GM23338 (cell line): Measurements from ENCODE around the gene SLC2A11. TPM values are rescaled to one million over a fixed set of nuclear protein-coding genes. Genes with fewer than 3 reads are reported as not detected.

ENCODE experiments used
- ATAC-seq: fragments of 200-7000 bp; cut with Tn5 transposase; 3 replicates; pipeline ENCODE4 v1.9.1; 2020
- DNase-seq: peaks from one replicate; pipeline ENCODE4 v3.0.0-alpha.2; 2015; ENCODE audit warnings: low spot score
- H2AFZ ChIP-seq: fragments of 200-600 bp; sonication (generic); 2 replicates; pipeline ENCODE4 v1.8.0; 2016; ENCODE audit warnings: antibody characterized with exemption, mild to moderate bottlenecking, moderate library complexity
- H3F3A ChIP-seq: fragments of 200-600 bp; sonication (generic); replicated peaks from 2 replicates; pipeline ENCODE4 v1.8.0; 2017; ENCODE audit warnings: antibody characterized with exemption, mixed run types, low read depth
- H3K27ac ChIP-seq: fragments of 200-600 bp; sonication (generic); 2 replicates; pipeline ENCODE4 v1.6.1; 2016; ENCODE audit warnings: low read depth
- H3K27me3 ChIP-seq: fragments of 200-600 bp; sonication (generic); 2 replicates; pipeline ENCODE4 v1.8.0; 2016; ENCODE audit warnings: mild to moderate bottlenecking, mixed run types, moderate library complexity; ENCODE audit not compliant: insufficient read depth
- H3K36me3 ChIP-seq: fragments of 200-600 bp; sonication (generic); 2 replicates; pipeline ENCODE4 v1.8.0; 2016; ENCODE audit warnings: mild to moderate bottlenecking; ENCODE audit not compliant: insufficient read depth
- H3K4me1 ChIP-seq: fragments of 200-600 bp; sonication (generic); 2 replicates; pipeline ENCODE4 v1.8.0; 2016; ENCODE audit warnings: mild to moderate bottlenecking, moderate library complexity; ENCODE audit not compliant: insufficient read depth
- H3K4me2 ChIP-seq: fragments of 200-600 bp; sonication (generic); 2 replicates; pipeline ENCODE4 v1.7.1; 2017; ENCODE audit warnings: mixed run types
- H3K4me3 ChIP-seq: fragments of 200-600 bp; sonication (generic); 2 replicates; pipeline ENCODE4 v1.6.1; 2016; ENCODE audit warnings: mixed run types
- H3K79me2 ChIP-seq: fragments of 200-600 bp; sonication (generic); replicated peaks from 2 replicates; pipeline ENCODE4 v1.8.0; 2017; ENCODE audit warnings: mild to moderate bottlenecking; ENCODE audit not compliant: insufficient read depth
- H3K9me2 ChIP-seq: fragments of 200-600 bp; sonication (generic); 2 replicates; pipeline ENCODE4 v1.8.0; 2017; ENCODE audit not compliant: insufficient read depth
- H4K20me1 ChIP-seq: fragments of 200-600 bp; sonication (generic); replicated peaks from 2 replicates; pipeline ENCODE4 v1.8.0; 2017; ENCODE audit warnings: mild to moderate bottlenecking; ENCODE audit not compliant: insufficient read depth
- H3K27ac Mint-ChIP-seq: 2 replicates; pipeline ENCODE4 v1.8.0; 2020; ENCODE audit warnings: inconsistent platforms, mild to moderate bottlenecking, moderate library complexity, mixed read lengths
- H3K27me3 Mint-ChIP-seq: 3 replicates; pipeline ENCODE4 v1.8.0; 2022; ENCODE audit warnings: low read depth, mild to moderate bottlenecking, moderate library complexity, mixed read lengths, inconsistent platforms; ENCODE audit not compliant: insufficient read depth, poor library complexity
- H3K36me3 Mint-ChIP-seq: 3 replicates; pipeline ENCODE4 v1.8.0; 2021; ENCODE audit warnings: low read depth, mild to moderate bottlenecking, inconsistent platforms, moderate library complexity, mixed read lengths
- H3K4me1 Mint-ChIP-seq: 3 replicates; pipeline ENCODE4 v1.8.0; 2020; ENCODE audit warnings: mild to moderate bottlenecking, inconsistent platforms, mixed read lengths
- H3K4me3 Mint-ChIP-seq: 3 replicates; pipeline ENCODE4 v1.8.0; 2021; ENCODE audit warnings: moderate library complexity, mild to moderate bottlenecking, inconsistent platforms, mixed read lengths
- H3K9me3 Mint-ChIP-seq: 3 replicates; pipeline ENCODE4 v1.8.0; 2020; ENCODE audit warnings: moderate library complexity, mild to moderate bottlenecking, inconsistent platforms, mixed read lengths
- CREB1 ChIP-seq: fragments of 250-450 bp; sonication (Bioruptor Pico); IDR thresholded peaks from 2 replicates; pipeline ENCODE4 v1.5.0; 2020; ENCODE audit warnings: low read depth, mild to moderate bottlenecking, moderate library complexity
- CTCF ChIP-seq, 2 experiments: fragments of 200-600 bp in 1 of 2; sonication (generic) in 1 of 2; conservative IDR thresholded peaks; 2 replicates each; pipeline versions ENCODE4 v1.5.1 to v1.6.1; 2016 to 2017; ENCODE audit warnings: antibody characterized with exemption in 2 of 2, low read depth in 2 of 2, mild to moderate bottlenecking in 2 of 2, moderate library complexity in 1 of 2
- ETS1 ChIP-seq: IDR thresholded peaks from 2 replicates; pipeline ENCODE4 v1.6.1; 2016; ENCODE audit warnings: antibody characterized with exemption
- EZH2 ChIP-seq: fragments of 200-600 bp; sonication (generic); IDR thresholded peaks from one replicate; pipeline ENCODE4 v1.8.0; 2017; ENCODE audit warnings: antibody characterized with exemption, mild to moderate bottlenecking, low read depth; ENCODE audit not compliant: unreplicated experiment
- EZH2phosphoT487 ChIP-seq: fragments of 200-600 bp; sonication (generic); IDR thresholded peaks from one replicate; pipeline ENCODE4 v1.8.1; 2018; ENCODE audit warnings: antibody characterized with exemption; ENCODE audit not compliant: unreplicated experiment
- JUNB ChIP-seq: IDR thresholded peaks from one replicate; pipeline ENCODE4 v1.6.1; 2016; ENCODE audit warnings: antibody characterized with exemption; ENCODE audit not compliant: unreplicated experiment
- NANOG ChIP-seq: IDR thresholded peaks from 2 replicates; pipeline ENCODE4 v1.6.1; 2016; ENCODE audit warnings: antibody characterized with exemption, borderline replicate concordance
- POLR2AphosphoS5 ChIP-seq: IDR thresholded peaks from 2 replicates; pipeline ENCODE4 v1.6.1; 2016; ENCODE audit warnings: antibody characterized with exemption, low read depth
- REST ChIP-seq: IDR thresholded peaks from one replicate; pipeline ENCODE4 v1.6.1; 2018; ENCODE audit warnings: antibody characterized with exemption; ENCODE audit not compliant: unreplicated experiment
- ZNF114 ChIP-seq: fragments of 250-450 bp; sonication (Bioruptor Pico); IDR thresholded peaks from 2 replicates; pipeline ENCODE4 v1.5.0; 2020; ENCODE audit warnings: mild to moderate bottlenecking, moderate library complexity
- ZNF331 ChIP-seq: fragments of 250-450 bp; sonication (Bioruptor Pico); IDR thresholded peaks from 2 replicates; pipeline ENCODE4 v1.5.0; 2020; ENCODE audit warnings: low read depth, mild to moderate bottlenecking, moderate library complexity
- ZNF462 ChIP-seq: fragments of 250-450 bp; sonication (Bioruptor Pico); IDR thresholded peaks from 2 replicates; pipeline ENCODE4 v1.5.0; 2020; ENCODE audit warnings: mild to moderate bottlenecking, moderate library complexity
- polyA plus RNA-seq: library from polyadenylated mRNA; unstranded; fragments of >200 nt; fragmentation: Nextera tagmentation; extraction: Ambion mirVana; gene quantifications from 2 replicates; pipeline ENCODE4 v1.2.1, GENCODE V29; 2016
- total RNA-seq: library from RNA; depleted of rRNA; stranded (reverse); fragments of >200 nt; shearing (Covaris generic); gene quantifications from 2 replicates; pipeline ENCODE4 v1.2.3, GENCODE V29; 2014

Gene SLC2A11
- total and polyA plus RNA-seq, 2 experiments from 2014 or later, result 7.1 to 21.8 TPM

GRCh38 chr22:23906641-23907040, 49.0 kb downstream of the SLC2A11 start:
- no peak overlapping the region for H3K4me3 Mint-ChIP-seq
- no peak for ATAC-seq

More at GRCh38 chr22:23906641-23907040, 49.0 kb downstream of the SLC2A11 start:
- TF ChIP-seq JUNB (no peak), EZH2phosphoT487 (no peak), ZNF114 (CRISPR knock-in tag) (no peak), POLR2AphosphoS5 (no peak), NANOG (no peak), REST (no peak), CTCF (conservative IDR thresholded peaks at IDR 0.05; ENCODE audit: low read depth in 2 of 2) (no peak), EZH2 (no peak), CREB1 (CRISPR knock-in tag) (no peak), ETS1 (no peak), ZNF331 (no peak), ZNF462 (no peak)
- Mint-ChIP-seq H3K36me3 (no peaks in the 10 kb centered on the region), H3K9me3 (peaks cover 4% of the 10 kb centered on the region), H3K27ac (no peak overlapping the region), H3K4me1 (peaks cover 36% of the 10 kb centered on the region), H3K27me3 (peaks cover 8% of the 10 kb centered on the region)
- no peak for DNase-seq
- Histone ChIP-seq H3K27ac (no peak overlapping the region), H3K4me1 (peaks cover 35% of the 10 kb centered on the region), H3K4me3 (no peak overlapping the region), H3F3A (0 out of 2 replicates have a peak, but pooled peaks cover 6% of the 10 kb centered on the region), H3K36me3 (no peaks in the 10 kb centered on the region), H3K9me2 (peaks cover 4% of the 10 kb centered on the region; the same call in 1 of the 2 replicates), H3K79me2 (no peaks in the 10 kb centered on the region), H3K4me2 (peak overlapping the region; percentile 65), H4K20me1 (no peaks in the 10 kb centered on the region), H2AFZ (no peak overlapping the region), H3K27me3 (no peaks in the 10 kb centered on the region)
